ENCODE measurements around the gene SERBP1.
A peak's percentile ranks its signal among the peaks of the same experiment; 100 is the strongest.

SERBP1 gene

GRCh38 chr1:67430358-67431155 lies at the start of gene SERBP1:
TSS of gene SERBP1 (minus strand) at chr1:67430402. CDS start at chr1:67430300, 102 bp downstream.
- peaks cover 5 to 48% (median 39%) of the 10 kb centered on the region in 5 donors for H3K4me1 ChIP-seq (ENCODE audit: control insufficient read depth in 5 of 5, insufficient read depth in 5 of 5, low read length in 5 of 5)
- H3K27me3 ChIP-seq (ENCODE audit: control insufficient read depth in 5 of 5, insufficient read depth in 4 of 5, low read length in 5 of 5): no peaks in the 10 kb centered on the region
- H3K27ac ChIP-seq (ENCODE audit: low read depth, low read length): peak within 1 kb of the TSS; percentile 95
- H3K9ac ChIP-seq (ENCODE audit: low read length in 5 of 5): peak within 1 kb of the TSS; percentile 92 to 98 (median 95)
- H3K9me3 ChIP-seq (ENCODE audit: control insufficient read depth in 5 of 5, low read length in 5 of 5): no peaks in the 10 kb centered on the region
- peaks cover 2 to 6% (median 5%) of the 10 kb centered on the region in 5 donors for H3K36me3 ChIP-seq (ENCODE audit: control insufficient read depth in 5 of 5, insufficient read depth in 5 of 5, low read length in 5 of 5)
- H3K4me3 ChIP-seq (ENCODE audit: low read depth in 1 of 5, low read length in 5 of 5): peak within 1 kb of the TSS; percentile 81 to 98 (median 91)

GRCh38 chr1:67479146-67479891 lies 49.1 kb upstream of the SERBP1 start:
- Histone ChIP-seq H3K27ac (ENCODE audit: low read depth, low read length) (no peak overlapping the region), H3K9ac (ENCODE audit: low read length in 5 of 5) (no peak overlapping the region), H3K9me3 (ENCODE audit: control insufficient read depth in 5 of 5, low read length in 5 of 5) (no peaks in the 10 kb centered on the region), H3K36me3 (ENCODE audit: control insufficient read depth in 5 of 5, insufficient read depth in 5 of 5, low read length in 5 of 5) (no peaks in the 10 kb centered on the region), H3K4me1 (ENCODE audit: control insufficient read depth in 5 of 5, insufficient read depth in 5 of 5, low read length in 5 of 5) (peaks cover 0 to 7% (median 0%) of the 10 kb centered on the region in 5 donors), H3K4me3 (ENCODE audit: low read depth in 1 of 5, low read length in 5 of 5) (no peak overlapping the region), H3K27me3 (ENCODE audit: control insufficient read depth in 5 of 5, insufficient read depth in 4 of 5, low read length in 5 of 5) (no peaks in the 10 kb centered on the region)

GRCh38 chr1:67476906-67477305 lies 46.7 kb upstream of the SERBP1 start:
- Histone ChIP-seq H3K27ac (ENCODE audit: low read depth, low read length) (no peak overlapping the region), H3K4me3 (ENCODE audit: low read depth in 1 of 5, low read length in 5 of 5) (no peak overlapping the region), H3K9ac (ENCODE audit: low read length in 5 of 5) (no peak overlapping the region), H3K27me3 (ENCODE audit: control insufficient read depth in 5 of 5, insufficient read depth in 4 of 5, low read length in 5 of 5) (no peaks in the 10 kb centered on the region), H3K4me1 (ENCODE audit: control insufficient read depth in 5 of 5, insufficient read depth in 5 of 5, low read length in 5 of 5) (peaks cover 0 to 7% (median 0%) of the 10 kb centered on the region in 5 donors), H3K9me3 (ENCODE audit: control insufficient read depth in 5 of 5, low read length in 5 of 5) (no peaks in the 10 kb centered on the region), H3K36me3 (ENCODE audit: control insufficient read depth in 5 of 5, insufficient read depth in 5 of 5, low read length in 5 of 5) (no peaks in the 10 kb centered on the region)

GRCh38 chr1:67476006-67476482 lies 45.8 kb upstream of the SERBP1 start:
- H3K4me3 ChIP-seq (ENCODE audit: low read depth in 1 of 5, low read length in 5 of 5): no peak overlapping the region
- no peak overlapping the region for H3K9ac ChIP-seq (ENCODE audit: low read length in 5 of 5)
- H3K36me3 ChIP-seq (ENCODE audit: control insufficient read depth in 5 of 5, insufficient read depth in 5 of 5, low read length in 5 of 5): no peaks in the 10 kb centered on the region
- H3K4me1 ChIP-seq (ENCODE audit: control insufficient read depth in 5 of 5, insufficient read depth in 5 of 5, low read length in 5 of 5): peaks cover 0 to 7% (median 0%) of the 10 kb centered on the region in 5 donors
- no peaks in the 10 kb centered on the region for H3K9me3 ChIP-seq (ENCODE audit: control insufficient read depth in 5 of 5, low read length in 5 of 5)
- no peak overlapping the region for H3K27ac ChIP-seq (ENCODE audit: low read depth, low read length)
- no peaks in the 10 kb centered on the region for H3K27me3 ChIP-seq (ENCODE audit: control insufficient read depth in 5 of 5, insufficient read depth in 4 of 5, low read length in 5 of 5)

- Histone ChIP-seq H3K36me3 (ENCODE audit: control insufficient read depth in 5 of 5, insufficient read depth in 5 of 5, low read length in 5 of 5) (no peaks in the 10 kb centered on the region), H3K9me3 (ENCODE audit: control insufficient read depth in 5 of 5, low read length in 5 of 5) (no peaks in the 10 kb centered on the region), H3K27me3 (ENCODE audit: control insufficient read depth in 5 of 5, insufficient read depth in 4 of 5, low read length in 5 of 5) (no peaks in the 10 kb centered on the region), H3K4me3 (ENCODE audit: low read depth in 1 of 5, low read length in 5 of 5) (no peak overlapping the region), H3K27ac (ENCODE audit: low read depth, low read length) (no peak overlapping the region), H3K4me1 (ENCODE audit: control insufficient read depth in 5 of 5, insufficient read depth in 5 of 5, low read length in 5 of 5) (peaks cover 0 to 9% (median 3%) of the 10 kb centered on the region in 5 donors), H3K9ac (ENCODE audit: low read length in 5 of 5) (no peak overlapping the region)
Observed at GRCh38 chr1:67472056-67472455, 41.9 kb upstream of the SERBP1 start.

GRCh38 chr1:67469431-67469830 lies 39.2 kb upstream of the SERBP1 start:
- Histone ChIP-seq H3K36me3 (ENCODE audit: control insufficient read depth in 5 of 5, insufficient read depth in 5 of 5, low read length in 5 of 5) (no peaks in the 10 kb centered on the region), H3K27ac (ENCODE audit: low read depth, low read length) (no peak overlapping the region), H3K4me3 (ENCODE audit: low read depth in 1 of 5, low read length in 5 of 5) (no peak overlapping the region), H3K9me3 (ENCODE audit: control insufficient read depth in 5 of 5, low read length in 5 of 5) (no peaks in the 10 kb centered on the region), H3K4me1 (ENCODE audit: control insufficient read depth in 5 of 5, insufficient read depth in 5 of 5, low read length in 5 of 5) (peaks cover 0 to 26% (median 5%) of the 10 kb centered on the region in 5 donors), H3K9ac (ENCODE audit: low read length in 5 of 5) (no peak overlapping the region), H3K27me3 (ENCODE audit: control insufficient read depth in 5 of 5, insufficient read depth in 4 of 5, low read length in 5 of 5) (no peaks in the 10 kb centered on the region)

- no peaks in the 10 kb centered on the region for H3K9me3 ChIP-seq (ENCODE audit: control insufficient read depth in 5 of 5, low read length in 5 of 5)
- H3K4me1 ChIP-seq (ENCODE audit: control insufficient read depth in 5 of 5, insufficient read depth in 5 of 5, low read length in 5 of 5): peaks cover 0 to 26% (median 5%) of the 10 kb centered on the region in 5 donors
- H3K36me3 ChIP-seq (ENCODE audit: control insufficient read depth in 5 of 5, insufficient read depth in 5 of 5, low read length in 5 of 5): no peaks in the 10 kb centered on the region
- no peak overlapping the region for H3K4me3 ChIP-seq (ENCODE audit: low read depth in 1 of 5, low read length in 5 of 5)
- H3K27me3 ChIP-seq (ENCODE audit: control insufficient read depth in 5 of 5, insufficient read depth in 4 of 5, low read length in 5 of 5): no peaks in the 10 kb centered on the region
- no peak overlapping the region for H3K27ac ChIP-seq (ENCODE audit: low read depth, low read length)
- H3K9ac ChIP-seq (ENCODE audit: low read length in 5 of 5): no peak overlapping the region
Observed at GRCh38 chr1:67468066-67468718, 38.0 kb upstream of the SERBP1 start.

GRCh38 chr1:67465375-67465774 lies 35.2 kb upstream of the SERBP1 start:
- Histone ChIP-seq H3K4me1 (ENCODE audit: control insufficient read depth in 5 of 5, insufficient read depth in 5 of 5, low read length in 5 of 5) (peaks cover 3 to 36% (median 13%) of the 10 kb centered on the region in 5 donors), H3K9me3 (ENCODE audit: control insufficient read depth in 5 of 5, low read length in 5 of 5) (no peaks in the 10 kb centered on the region), H3K27me3 (ENCODE audit: control insufficient read depth in 5 of 5, insufficient read depth in 4 of 5, low read length in 5 of 5) (no peaks in the 10 kb centered on the region), H3K36me3 (ENCODE audit: control insufficient read depth in 5 of 5, insufficient read depth in 5 of 5, low read length in 5 of 5) (no peaks in the 10 kb centered on the region), H3K4me3 (ENCODE audit: low read depth in 1 of 5, low read length in 5 of 5) (no peak overlapping the region), H3K9ac (ENCODE audit: low read length in 5 of 5) (no peak overlapping the region), H3K27ac (ENCODE audit: low read depth, low read length) (no peak overlapping the region)

GRCh38 chr1:67464746-67465145 lies 34.5 kb upstream of the SERBP1 start:
- H3K36me3 ChIP-seq (ENCODE audit: control insufficient read depth in 5 of 5, insufficient read depth in 5 of 5, low read length in 5 of 5): no peaks in the 10 kb centered on the region
- H3K27ac ChIP-seq (ENCODE audit: low read depth, low read length): no peak overlapping the region
- H3K9me3 ChIP-seq (ENCODE audit: control insufficient read depth in 5 of 5, low read length in 5 of 5): no peaks in the 10 kb centered on the region
- H3K4me3 ChIP-seq (ENCODE audit: low read depth in 1 of 5, low read length in 5 of 5): no peak overlapping the region
- no peaks in the 10 kb centered on the region for H3K27me3 ChIP-seq (ENCODE audit: control insufficient read depth in 5 of 5, insufficient read depth in 4 of 5, low read length in 5 of 5)
- peaks cover 3 to 36% (median 13%) of the 10 kb centered on the region in 5 donors for H3K4me1 ChIP-seq (ENCODE audit: control insufficient read depth in 5 of 5, insufficient read depth in 5 of 5, low read length in 5 of 5)
- H3K9ac ChIP-seq (ENCODE audit: low read length in 5 of 5): no peak overlapping the region

Measured in subcutaneous abdominal adipose tissue (tissue), 5 donors.